Measurements from ENCODE around the gene FAM120A.

FAM120A gene

GRCh38 chr9:93577078-93577974 is 125.8 kb downstream of the FAM120A start:
- DNase-seq (ENCODE audit: low read depth in 4 of 4, low spot score in 1 of 4) = no peak

GRCh38 chr9:93577975-93578682 is 126.6 kb downstream of the FAM120A start:
- DNase-seq (ENCODE audit: low read depth in 4 of 4, low spot score in 1 of 4) = no peak

GRCh38 chr9:93578844-93579243 is 127.4 kb downstream of the FAM120A start:
- DNase-seq (ENCODE audit: low read depth in 4 of 4, low spot score in 1 of 4) = no peak

DNA sequence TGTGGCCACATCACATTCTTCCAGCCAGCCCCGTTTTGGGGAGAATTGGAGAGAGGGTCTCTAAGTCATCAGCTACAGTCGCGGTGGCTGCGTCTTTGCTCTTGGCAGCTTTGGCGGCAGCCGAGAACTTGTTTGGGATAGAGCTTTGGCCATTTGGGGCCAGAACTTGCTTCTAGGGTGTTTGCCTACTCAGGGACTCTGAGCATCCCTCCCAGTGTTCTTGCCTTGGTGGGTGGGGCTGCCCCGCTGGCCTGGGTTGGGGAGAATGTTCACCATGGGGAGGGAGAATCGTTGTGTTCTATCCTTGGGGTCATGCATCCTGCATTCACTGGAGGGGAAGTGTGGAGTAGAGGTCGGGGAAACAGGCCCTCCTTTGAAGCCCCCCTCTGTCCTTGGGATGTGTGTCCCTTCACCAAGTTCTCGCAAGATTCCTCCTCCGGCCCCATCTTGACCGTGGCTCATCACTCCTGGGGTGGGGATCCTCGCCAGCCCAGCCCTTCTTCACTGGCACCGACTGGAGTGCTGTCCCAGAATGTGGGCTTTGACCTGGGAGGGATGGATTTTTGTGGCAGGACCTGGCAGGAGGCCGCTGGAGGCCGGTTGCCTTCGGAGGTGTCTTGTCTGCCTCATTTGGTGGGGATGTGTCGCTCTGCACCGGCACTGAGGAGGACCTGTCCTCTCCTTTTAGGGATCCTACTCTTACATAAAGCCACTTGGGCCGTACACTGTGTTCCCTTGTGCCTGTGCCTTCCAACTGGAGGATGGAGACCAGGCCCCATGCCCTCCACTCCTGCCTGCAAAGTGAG is 128.4 kb downstream of the FAM120A start:
- no peak for DNase-seq (ENCODE audit: low read depth in 4 of 4, low spot score in 1 of 4)

DNA sequence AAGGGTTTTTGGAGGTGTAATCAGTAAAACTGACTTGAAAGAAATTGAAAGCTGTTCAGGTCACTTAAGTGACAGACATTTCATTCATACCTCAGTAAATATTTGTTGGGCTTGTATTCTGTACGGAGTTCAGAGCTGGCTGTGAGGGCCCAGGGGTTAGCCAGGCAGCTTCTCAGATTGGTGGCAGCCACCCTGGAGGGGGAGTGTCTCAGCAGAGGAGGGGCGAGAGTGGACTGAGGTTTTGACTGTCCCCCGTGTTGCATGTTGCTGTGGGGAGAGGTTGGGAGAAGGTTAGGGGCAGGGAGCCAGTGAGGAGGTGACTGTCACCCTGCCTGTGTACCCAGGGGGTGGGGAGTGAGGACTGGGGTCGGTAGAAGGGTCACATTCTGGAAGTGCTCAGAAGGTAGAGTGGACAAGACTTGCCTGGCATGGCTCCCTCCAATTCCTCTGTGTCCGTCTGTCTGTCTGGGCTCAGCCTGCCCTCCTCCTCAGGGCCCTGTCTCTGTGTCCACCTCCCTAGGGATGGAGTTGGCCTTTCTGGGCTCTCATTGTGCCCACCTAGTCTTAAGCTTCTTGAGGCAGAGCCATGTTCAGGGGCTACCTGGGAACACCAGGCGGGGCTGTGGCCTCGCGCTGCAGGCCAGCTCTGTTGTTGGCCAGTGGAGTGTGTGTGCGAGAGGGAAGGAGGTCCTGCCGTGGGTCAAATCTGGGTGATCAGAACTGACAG is 129.3 kb downstream of the FAM120A start:
- no peak for DNase-seq (ENCODE audit: low read depth in 4 of 4, low spot score in 1 of 4)

GRCh38 chr9:93582115-93582514 is 130.6 kb downstream of the FAM120A start:
- no peak for DNase-seq (ENCODE audit: low read depth in 4 of 4, low spot score in 1 of 4)

DNA sequence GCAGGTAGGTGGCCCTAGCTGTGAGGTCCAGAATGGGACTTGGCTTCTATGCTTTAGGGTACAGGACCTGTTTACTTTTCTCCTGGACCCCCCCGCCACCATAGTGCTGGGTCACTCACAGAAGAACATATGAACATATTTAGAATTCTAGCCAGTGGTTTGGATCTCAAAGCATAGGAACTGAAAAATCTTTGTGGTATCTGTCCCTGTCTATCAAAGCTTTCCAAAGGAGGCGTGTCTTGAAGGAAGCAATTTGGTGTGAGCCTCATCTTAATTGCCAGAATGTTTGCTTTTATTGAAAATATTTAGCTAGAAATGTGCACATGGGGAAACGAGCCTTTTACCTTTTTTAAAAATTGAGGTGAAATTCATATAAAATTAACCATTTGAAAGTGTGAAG is 131.1 kb downstream of the FAM120A start:
- DNase-seq (ENCODE audit: low read depth in 4 of 4, low spot score in 1 of 4) = no peak

DNA sequence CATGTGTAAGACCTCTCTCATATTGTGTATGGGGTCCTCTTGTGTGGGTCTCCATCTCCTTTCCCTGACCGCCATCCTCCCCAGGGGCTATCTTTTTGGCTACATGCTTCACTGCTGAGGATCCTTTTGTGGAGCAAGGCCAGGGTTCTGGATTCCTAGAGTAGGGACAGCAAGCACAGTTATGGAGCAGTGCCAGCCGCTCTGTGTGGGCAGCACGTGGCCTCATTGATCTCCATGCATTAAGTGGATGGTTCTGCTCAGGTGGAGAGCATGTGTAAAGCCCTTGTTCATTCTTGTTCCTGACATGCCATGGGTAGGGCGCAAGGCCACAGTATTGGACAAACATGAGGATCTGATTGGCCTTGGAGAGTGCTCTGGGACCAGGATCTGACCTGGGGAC is 133.8 kb downstream of the FAM120A start:
- DNase-seq (ENCODE audit: low read depth in 4 of 4, low spot score in 1 of 4) = no peak

DNA sequence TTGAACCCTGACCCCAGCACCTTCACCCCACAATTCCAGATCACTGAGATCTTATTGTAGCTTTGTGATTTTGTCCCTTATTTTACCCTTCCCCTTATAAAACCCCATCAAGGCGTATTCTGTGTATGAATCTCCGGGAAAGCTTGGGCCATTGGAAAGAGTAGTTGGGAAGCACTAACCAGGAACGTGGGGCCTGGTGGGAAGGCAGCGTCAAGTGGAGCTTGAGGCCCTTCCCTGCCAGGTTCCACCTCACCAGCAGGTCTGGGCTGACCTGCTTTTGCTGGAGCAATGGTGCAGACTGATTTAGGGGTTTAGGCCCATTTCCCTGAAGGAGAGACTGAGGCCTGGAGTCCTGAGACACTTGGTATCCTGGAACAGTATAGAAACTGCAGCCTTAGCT is 134.2 kb downstream of the FAM120A start:
- DNase-seq (ENCODE audit: low read depth in 4 of 4, low spot score in 1 of 4) = no peak

GRCh38 chr9:93586290-93587057 is 135.0 kb downstream of the FAM120A start:
- no peak for DNase-seq (ENCODE audit: low read depth in 4 of 4, low spot score in 1 of 4)

DNA sequence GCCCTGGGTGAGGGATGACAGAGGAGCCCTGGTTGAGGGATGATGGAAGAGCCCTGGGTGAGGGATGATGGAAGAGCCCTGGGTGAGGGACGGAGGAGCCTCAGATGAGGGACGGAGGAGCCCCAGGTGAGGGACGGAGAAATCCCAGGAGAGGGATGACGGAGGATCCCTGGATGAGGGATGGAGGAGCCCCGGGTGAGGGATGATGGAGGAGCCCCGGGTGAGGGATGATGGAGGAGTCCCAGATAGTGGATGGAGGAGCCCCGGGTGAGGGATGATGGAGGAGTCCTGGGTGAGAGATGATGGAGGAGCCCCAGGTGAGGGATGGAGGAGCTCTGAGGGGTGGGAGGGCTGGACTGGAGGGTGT is 135.8 kb downstream of the FAM120A start:
- DNase-seq (ENCODE audit: low read depth in 4 of 4, low spot score in 1 of 4) = no peak

DNA sequence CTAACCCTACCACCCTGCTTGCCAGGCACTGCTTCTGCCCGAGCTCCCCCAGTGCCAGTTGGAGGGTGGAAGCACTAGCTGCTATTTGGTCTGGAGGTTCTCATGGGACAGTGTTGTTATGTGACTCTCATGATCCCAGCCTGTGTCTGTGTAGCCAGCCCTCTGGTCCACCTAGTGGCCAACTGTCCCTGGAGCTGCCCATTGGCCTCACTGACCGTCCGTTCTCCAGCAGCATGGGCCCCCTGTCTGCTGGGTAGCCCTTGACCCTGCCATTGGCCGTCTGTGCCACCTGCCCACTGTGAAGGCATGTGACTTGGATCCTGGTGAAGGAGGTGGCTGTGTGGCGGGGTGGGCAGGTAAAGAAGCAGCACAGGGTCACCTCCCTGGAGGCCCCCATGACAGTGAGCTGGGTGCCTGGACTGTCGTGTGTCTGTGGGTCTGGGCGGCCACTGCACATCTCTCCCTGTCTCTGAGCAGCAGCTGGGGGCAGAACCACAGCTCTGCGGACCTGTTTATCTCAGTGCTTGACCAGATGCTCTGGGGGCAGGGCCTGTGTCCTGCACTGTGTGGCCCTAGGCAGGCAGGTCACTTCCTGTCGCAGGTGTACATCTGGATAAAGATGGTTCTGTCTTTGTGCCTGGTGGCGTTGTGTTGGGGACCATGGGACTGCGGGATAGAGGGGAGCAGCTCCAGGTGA is 136.3 kb downstream of the FAM120A start:
- DNase-seq (ENCODE audit: low read depth in 4 of 4, low spot score in 1 of 4) = no peak

- DNase-seq (ENCODE audit: low read depth in 4 of 4, low spot score in 1 of 4) = no peak
These were observed 137.4 kb downstream of the FAM120A start for GRCh38 chr9:93588641-93589609.

DNA sequence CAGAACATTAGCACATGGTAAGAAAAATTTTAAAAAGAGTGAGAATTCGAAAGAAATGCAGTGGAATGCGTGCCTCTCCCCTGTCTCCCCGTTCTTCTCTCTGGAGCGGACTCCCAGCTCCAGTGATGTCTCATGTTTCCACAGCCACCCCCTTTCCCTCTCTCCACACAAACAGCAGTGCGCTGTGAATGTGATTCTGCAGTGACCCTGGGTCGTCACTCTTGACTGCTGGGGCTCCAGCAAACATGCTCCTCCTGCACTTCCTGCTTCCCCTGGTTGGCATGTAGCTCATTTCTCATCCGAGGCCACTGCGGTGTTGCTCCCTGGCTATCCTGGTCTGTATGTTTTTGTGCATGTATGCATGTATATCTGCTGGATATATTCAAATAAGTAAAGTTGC is 138.2 kb downstream of the FAM120A start:
- DNase-seq (ENCODE audit: low read depth in 4 of 4, low spot score in 1 of 4) = no peak

GRCh38 chr9:93590609-93591234 is 139.2 kb downstream of the FAM120A start:
- no peak for DNase-seq (ENCODE audit: low read depth in 4 of 4, low spot score in 1 of 4)

GRCh38 chr9:93591301-93592007 is 140.0 kb downstream of the FAM120A start:
- DNase-seq (ENCODE audit: low read depth in 4 of 4, low spot score in 1 of 4) = no peak

- DNase-seq (ENCODE audit: low read depth in 4 of 4, low spot score in 1 of 4) = no peak
These were observed 140.6 kb downstream of the FAM120A start for GRCh38 chr9:93592008-93592642.

All from stimulated activated CD4-positive, alpha-beta T cell treated with anti-CD3 and anti-CD28 coated beads, Interleukin-1b, Interleukin-23, amount 100 ng/mL, for 24 hours (primary cell).